Renal pelvis (tissue), 4 donors: ENCODE results near the gene JMJD7. TPM values are rescaled to one million over a fixed set of nuclear protein-coding genes. Genes with fewer than 3 reads are reported as not detected.

Source experiments
- DNase-seq: peaks from one replicate; pipeline ENCODE4 v3.0.0-alpha.2; 2013
- polyA plus RNA-seq, 3 donors: library from polyadenylated mRNA; unstranded; fragments of 120-200 nt; gene quantifications; one replicate each; pipeline ENCODE4 v1.2.1, GENCODE V29; 2013; ENCODE audit not compliant: insufficient read length in 3 of 3

Gene JMJD7
- polyA plus RNA-seq, 3 donors, result 10.0 to 15.3 (median 15.2) TPM

GRCh38 chr15:41797201-41797944 is 30.5 kb upstream of the JMJD7 start:
- no peak for DNase-seq

- no peak for DNase-seq
Observed at GRCh38 chr15:41798607-41799487, 29.0 kb upstream of the JMJD7 start.

GRCh38 chr15:41799488-41799805 is 28.4 kb upstream of the JMJD7 start:
- DNase-seq, result no peak

GRCh38 chr15:41801185-41801584 is 26.7 kb upstream of the JMJD7 start:
- no peak for DNase-seq

- DNase-seq, result no peak
Observed at GRCh38 chr15:41801850-41802455, 25.9 kb upstream of the JMJD7 start.

- DNase-seq, result no peak
Observed at GRCh38 chr15:41804361-41804760, 23.5 kb upstream of the JMJD7 start.

- DNase-seq, result no peak
Observed at GRCh38 chr15:41804916-41805666, 22.8 kb upstream of the JMJD7 start.

GRCh38 chr15:41805711-41806110 is 22.2 kb upstream of the JMJD7 start:
- DNase-seq, result no peak

- no peak for DNase-seq
Observed at GRCh38 chr15:41806291-41807181, 21.4 kb upstream of the JMJD7 start.

- DNase-seq, result no peak
Observed at GRCh38 chr15:41809121-41809520, 18.8 kb upstream of the JMJD7 start.

- DNase-seq, result no peak
Observed at GRCh38 chr15:41809526-41810220, 18.2 kb upstream of the JMJD7 start.

- no peak for DNase-seq
Observed at GRCh38 chr15:41810651-41811431, 17.1 kb upstream of the JMJD7 start.

- peak; percentile 83 for DNase-seq
Observed at GRCh38 chr15:41811432-41812195, 16.3 kb upstream of the JMJD7 start.

GRCh38 chr15:41812820-41813375 is 15.0 kb upstream of the JMJD7 start:
- DNase-seq, result no peak

GRCh38 chr15:41813426-41813825 is 14.5 kb upstream of the JMJD7 start:
- DNase-seq, result no peak

GRCh38 chr15:41814534-41814933 is 13.4 kb upstream of the JMJD7 start:
- DNase-seq, result no peak

- DNase-seq, result no peak
Observed at GRCh38 chr15:41816788-41817187, 11.1 kb upstream of the JMJD7 start.

GRCh38 chr15:41817327-41817726 is 10.6 kb upstream of the JMJD7 start:
- DNase-seq, result no peak
